Fibroblast of villous mesenchyme (primary cell): ENCODE measurements around the gene PRR16. TPM values are rescaled to one million over a fixed set of nuclear protein-coding genes. Genes with fewer than 3 reads are reported as not detected.

Experiments
- DNase-seq: peaks from one replicate; pipeline ENCODE4 v3.0.0-alpha.2; 2010; ENCODE audit warnings: low read depth
- H3K4me3 ChIP-seq: 2 replicates; pipeline ENCODE4 v1.5.1; 2011; ENCODE audit warnings: low read depth, mild to moderate bottlenecking, low read length
- CTCF ChIP-seq: IDR thresholded peaks from 2 replicates; pipeline ENCODE4 v1.5.1; 2012; ENCODE audit warnings: low read depth, mild to moderate bottlenecking, low read length; ENCODE audit not compliant: insufficient read depth
- total RNA-seq: library from RNA; depleted of rRNA; stranded (reverse); fragments of >200 nt; gene quantifications from 2 replicates; pipeline ENCODE4 v1.2.3, GENCODE V29; 2012

Gene PRR16
- total RNA-seq, 1 donor, result 22.0 TPM

- H3K4me3 ChIP-seq, result no peak overlapping the region
- peak; percentile 85 for DNase-seq
- TF ChIP-seq CTCF, result no peak
Observed at GRCh38 chr5:120604884-120605283, 140.8 kb downstream of the PRR16 start.

GRCh38 chr5:120605325-120606079 is 141.4 kb downstream of the PRR16 start:
- TF ChIP-seq CTCF, result no peak
- no peak overlapping the region for H3K4me3 ChIP-seq
- no peak for DNase-seq

GRCh38 chr5:120609570-120609969 is 145.5 kb downstream of the PRR16 start:
- no peak for TF ChIP-seq CTCF
- H3K4me3 ChIP-seq, result no peak overlapping the region
- no peak for DNase-seq

- no peak overlapping the region for H3K4me3 ChIP-seq
- DNase-seq, result no peak
- no peak for TF ChIP-seq CTCF
Observed at GRCh38 chr5:120610145-120610544, 146.0 kb downstream of the PRR16 start.

GRCh38 chr5:120613729-120614128 is 149.6 kb downstream of the PRR16 start:
- TF ChIP-seq CTCF, result no peak
- no peak overlapping the region for H3K4me3 ChIP-seq
- peak; percentile 51 for DNase-seq

- DNase-seq, result peak; percentile 37
- TF ChIP-seq CTCF, result no peak
- no peak overlapping the region for H3K4me3 ChIP-seq
Observed at GRCh38 chr5:120614531-120615180, 150.6 kb downstream of the PRR16 start.
